ENCODE data around the gene SEPTIN7. TPM values are rescaled to one million over a fixed set of nuclear protein-coding genes. Genes with fewer than 3 reads are reported as not detected.

SEPTIN7 gene
- total and polyA plus RNA-seq, 2 donors from 2014 or later = 125 to 189 TPM

DNA sequence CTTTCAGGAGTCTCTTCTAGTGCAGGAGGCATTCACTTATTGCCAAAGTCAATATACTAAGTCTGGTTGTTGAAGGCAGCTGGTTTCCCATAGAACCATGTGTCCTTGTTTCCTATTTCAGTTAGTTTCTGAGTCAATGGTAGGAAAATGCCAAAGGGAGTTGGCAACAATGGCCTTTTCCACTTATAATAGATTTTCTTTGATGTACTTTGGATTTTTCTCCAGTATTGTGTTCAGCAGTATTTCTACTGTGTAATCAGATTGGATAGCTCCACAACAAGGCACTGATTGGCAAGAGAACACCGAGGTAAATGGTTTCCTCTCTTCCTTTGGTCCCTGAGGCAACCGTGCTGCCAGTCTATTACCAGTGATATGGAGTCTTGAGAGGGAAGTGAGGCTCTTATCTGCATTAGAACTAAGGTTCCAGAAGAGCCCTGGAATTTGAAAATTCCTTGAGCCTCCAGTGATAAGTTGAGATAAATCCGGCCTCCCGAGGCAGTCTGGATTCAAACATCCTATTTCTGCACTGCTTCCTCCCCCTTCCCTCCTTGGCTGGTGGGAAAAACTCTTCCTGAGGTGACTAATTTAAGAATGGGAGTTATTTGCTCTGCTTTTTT is 7.9 kb upstream of the SEPTIN7 start:
- Histone ChIP-seq H3K27me3 (ENCODE audit: control insufficient read depth, insufficient read depth, low read length) (no peaks in the 10 kb centered on the region), H3K4me3 (ENCODE audit: low read length in 3 of 3) (no peak overlapping the region), H3K9ac (ENCODE audit: low read length in 3 of 3) (no peak overlapping the region), H3K36me3 (ENCODE audit: control insufficient read depth in 2 of 3, insufficient read depth in 3 of 3, low read length in 3 of 3) (no peaks in the 10 kb centered on the region), H3K27ac (ENCODE audit: low read depth in 2 of 2, low read length in 2 of 2) (no peak overlapping the region), H3K9me3 (ENCODE audit: control insufficient read depth in 2 of 3, insufficient read depth in 1 of 3, low read length in 3 of 3) (no peaks in the 10 kb centered on the region), H3K4me1 (ENCODE audit: control insufficient read depth in 2 of 3, insufficient read depth in 2 of 3, low read depth in 1 of 3, low read length in 3 of 3) (peaks cover 0 to 7% (median 3%) of the 10 kb centered on the region in 3 donors)
- FAIRE-seq = no peak
- no peak for DNase-seq
- intact Hi-C loops (cut with DNase I) = no loop called here
- TF ChIP-seq, protein P1, sequence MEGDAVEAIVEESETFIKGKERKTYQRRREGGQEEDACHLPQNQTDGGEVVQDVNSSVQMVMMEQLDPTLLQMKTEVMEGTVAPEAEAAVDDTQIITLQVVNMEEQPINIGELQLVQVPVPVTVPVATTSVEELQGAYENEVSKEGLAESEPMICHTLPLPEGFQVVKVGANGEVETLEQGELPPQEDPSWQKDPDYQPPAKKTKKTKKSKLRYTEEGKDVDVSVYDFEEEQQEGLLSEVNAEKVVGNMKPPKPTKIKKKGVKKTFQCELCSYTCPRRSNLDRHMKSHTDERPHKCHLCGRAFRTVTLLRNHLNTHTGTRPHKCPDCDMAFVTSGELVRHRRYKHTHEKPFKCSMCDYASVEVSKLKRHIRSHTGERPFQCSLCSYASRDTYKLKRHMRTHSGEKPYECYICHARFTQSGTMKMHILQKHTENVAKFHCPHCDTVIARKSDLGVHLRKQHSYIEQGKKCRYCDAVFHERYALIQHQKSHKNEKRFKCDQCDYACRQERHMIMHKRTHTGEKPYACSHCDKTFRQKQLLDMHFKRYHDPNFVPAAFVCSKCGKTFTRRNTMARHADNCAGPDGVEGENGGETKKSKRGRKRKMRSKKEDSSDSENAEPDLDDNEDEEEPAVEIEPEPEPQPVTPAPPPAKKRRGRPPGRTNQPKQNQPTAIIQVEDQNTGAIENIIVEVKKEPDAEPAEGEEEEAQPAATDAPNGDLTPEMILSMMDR (IDR thresholded peaks at IDR 0.05; ENCODE audit: borderline replicate concordance, extremely low read depth, insufficient read depth) = no peak

DNA sequence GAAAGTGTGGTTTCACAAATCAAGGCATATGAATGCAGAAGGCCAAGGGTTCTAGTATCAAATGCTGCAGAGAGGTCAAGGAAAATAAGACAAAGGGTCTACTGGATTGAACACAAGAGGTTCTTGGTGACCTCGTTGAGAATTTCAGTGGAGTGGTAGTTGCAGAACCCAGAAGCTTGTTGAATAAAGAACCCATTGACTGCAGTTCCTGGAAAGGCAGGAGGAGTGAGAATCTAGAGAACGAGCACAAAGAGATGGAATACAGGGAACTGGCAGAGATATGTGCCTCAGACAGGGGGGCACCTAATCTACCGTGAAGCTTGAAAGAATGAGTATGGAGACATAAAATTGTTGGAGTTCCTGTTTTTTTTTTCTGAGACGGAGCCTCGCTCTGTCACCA is 3.5 kb upstream of the SEPTIN7 start:
- no peak for FAIRE-seq
- TF ChIP-seq, protein P1 (IDR thresholded peaks at IDR 0.05; ENCODE audit: borderline replicate concordance, extremely low read depth, insufficient read depth) = no peak
- H3K9ac ChIP-seq (ENCODE audit: low read length in 3 of 3) = no peak overlapping the region
- H3K27me3 ChIP-seq (ENCODE audit: control insufficient read depth, insufficient read depth, low read length) = no peaks in the 10 kb centered on the region
- no peak for DNase-seq
- H3K4me1 ChIP-seq (ENCODE audit: control insufficient read depth in 2 of 3, insufficient read depth in 2 of 3, low read depth in 1 of 3, low read length in 3 of 3) = peaks cover 0 to 10% (median 3%) of the 10 kb centered on the region in 3 donors
- intact Hi-C loops (cut with DNase I) = no loop called here
- no peaks in the 10 kb centered on the region for H3K9me3 ChIP-seq (ENCODE audit: control insufficient read depth in 2 of 3, insufficient read depth in 1 of 3, low read length in 3 of 3)
- H3K27ac ChIP-seq (ENCODE audit: low read depth in 2 of 2, low read length in 2 of 2) = no peak overlapping the region
- no peak overlapping the region for H3K4me3 ChIP-seq (ENCODE audit: low read length in 3 of 3)
- H3K36me3 ChIP-seq (ENCODE audit: control insufficient read depth in 2 of 3, insufficient read depth in 3 of 3, low read length in 3 of 3) = no peaks in the 10 kb centered on the region

DNA sequence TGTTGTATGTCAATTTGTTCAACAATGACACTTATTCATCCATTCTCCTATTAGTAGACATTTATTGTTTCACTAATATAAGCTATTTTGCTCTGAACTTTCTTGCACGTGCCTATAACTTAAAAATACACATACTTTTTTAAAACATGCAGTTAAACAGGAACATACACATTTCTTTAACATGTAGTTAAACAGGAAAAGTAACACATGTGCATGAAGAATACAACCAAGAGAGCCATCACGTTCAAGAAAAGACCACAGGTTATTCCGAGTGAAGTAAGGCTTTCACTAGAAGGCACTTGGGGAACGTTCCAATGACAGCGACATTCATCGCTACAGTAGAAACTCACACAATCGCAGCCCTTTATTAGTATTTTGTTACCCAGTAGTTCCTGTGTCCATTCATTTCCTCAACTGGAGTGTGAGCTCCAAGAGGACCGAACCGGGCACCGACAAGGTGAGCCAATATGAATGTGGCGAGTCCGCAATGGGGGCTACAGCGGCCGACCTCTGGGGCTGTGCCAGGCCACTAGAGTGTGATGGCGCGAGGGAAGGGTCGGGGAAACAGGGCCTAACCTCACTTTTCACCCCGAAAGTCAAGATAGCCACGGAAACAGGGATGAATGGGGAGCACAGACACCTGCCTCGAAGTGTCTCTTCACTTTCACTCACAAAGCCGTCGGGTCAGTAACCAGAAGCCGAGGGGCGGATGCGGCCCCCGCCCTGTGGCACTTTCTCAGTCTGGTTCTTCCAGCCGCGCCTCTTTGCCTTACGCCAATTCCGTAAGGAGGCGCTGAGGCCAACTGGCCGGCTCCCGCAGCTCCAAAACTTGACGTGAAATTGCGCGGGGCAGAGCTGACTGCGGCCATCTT is 775 bp upstream of the SEPTIN7 start:
- Histone ChIP-seq H3K9me3 (ENCODE audit: control insufficient read depth in 2 of 3, insufficient read depth in 1 of 3, low read length in 3 of 3) (no peaks in the 10 kb centered on the region), H3K27me3 (ENCODE audit: control insufficient read depth, insufficient read depth, low read length) (no peaks in the 10 kb centered on the region), H3K4me1 (ENCODE audit: control insufficient read depth in 2 of 3, insufficient read depth in 2 of 3, low read depth in 1 of 3, low read length in 3 of 3) (peaks cover 5 to 13% (median 7%) of the 10 kb centered on the region in 3 donors), H3K4me3 (ENCODE audit: low read length in 3 of 3) (peak overlapping the region; percentile 85 to 96 (median 89)), H3K27ac (ENCODE audit: low read depth in 2 of 2, low read length in 2 of 2) (peak overlapping the region; percentile 99), H3K9ac (ENCODE audit: low read length in 3 of 3) (peak overlapping the region; percentile 81 to 94 (median 85)), H3K36me3 (ENCODE audit: control insufficient read depth in 2 of 3, insufficient read depth in 3 of 3, low read length in 3 of 3) (no peaks in the 10 kb centered on the region)
- intact Hi-C loops (cut with DNase I) = no loop called here
- FAIRE-seq (no peak), DNase-seq (peak; percentile 95 to 97 (median 96))
- TF ChIP-seq, protein P1 (IDR thresholded peaks at IDR 0.05; ENCODE audit: borderline replicate concordance, extremely low read depth, insufficient read depth) = no peak

All from kidney (tissue), 14 donors.